Measurements from ENCODE around the gene PEX11G. TPM values are rescaled to one million over a fixed set of nuclear protein-coding genes. Genes with fewer than 3 reads are reported as not detected.

Gene PEX11G
- total and polyA plus RNA-seq, 2 donors (not counting 3 experiments of a cell fraction or from before 2014, with no cell fraction given): 1.3 to 1.9 TPM

GRCh38 chr19:7520131-7521051, 31.6 kb upstream of the PEX11G start:
- TF ChIP-seq CTCF (IDR thresholded peaks at IDR 0.05; ENCODE audit: extremely low read depth in 1 of 2, insufficient read depth in 1 of 2, low read depth in 1 of 2, low read length in 2 of 2) (no peak), MYC (IDR thresholded peaks at IDR 0.05; ENCODE audit: low read depth, low read length) (no peak), POLR2A (IDR thresholded peaks at IDR 0.05; ENCODE audit: low read depth, low read length) (no peak), GATA2 (IDR thresholded peaks at IDR 0.05; ENCODE audit: insufficient read depth, insufficient read length, low read depth, low read length) (no peak), MAX (IDR thresholded peaks at IDR 0.05; ENCODE audit: insufficient read depth, insufficient read length) (no peak), POLR2AphosphoS5 (IDR thresholded peaks at IDR 0.05; ENCODE audit: insufficient read depth, low read depth, low read length) (no peak), JUN (IDR thresholded peaks at IDR 0.05; ENCODE audit: borderline replicate concordance, insufficient read depth, insufficient read length, low read depth) (no peak), FOS (IDR thresholded peaks at IDR 0.05; ENCODE audit: borderline replicate concordance, insufficient read depth, low read length) (no peak), EZH2 (IDR thresholded peaks at IDR 0.05; ENCODE audit: borderline replicate concordance, low read depth, low read length, severe bottlenecking) (no peak)
- CTCF ChIA-PET: interaction anchor here (1.0 to 1.6 kb wide), 3 partner anchors 9 to 48 kb away, joined by 4 to 7 read pairs (median 4); no protein-coding TSS in a partner anchor
- intact Hi-C loops (cut with micrococcal nuclease) (loop anchor here (5.0 kb wide), 1 partner anchor 33 kb away; the partner anchor contains the start of gene PEX11G), dilution Hi-C loops (cut with MboI; ENCODE audit: extremely low pct_ligation_motif_present, low sequenced_read_pairs) (no loop called here)
- no peaks in the 10 kb centered on the region for H3K9me3 ChIP-seq (replicated peaks; ENCODE audit: control insufficient read depth, insufficient read depth, low read length)
- H3K4me2 ChIP-seq (ENCODE audit: insufficient read depth, low read length): no peak overlapping the region
- POLR2A ChIA-PET: interaction anchor here (0.6 kb wide), 1 partner anchor 28 kb away, joined by 4 read pairs; no protein-coding TSS in a partner anchor
- no peak overlapping the region for H3K4me3 ChIP-seq (replicated peaks in 1 of 3; ENCODE audit: insufficient read depth in 1 of 3, low read depth in 1 of 3, low read length in 3 of 3)
- H3K4me1 ChIP-seq (ENCODE audit: control insufficient read depth, extremely low read depth, insufficient read depth, low read length): peaks cover 28% of the 10 kb centered on the region
- no peaks in the 10 kb centered on the region for H3K9me1 ChIP-seq (replicated peaks; ENCODE audit: control insufficient read depth, extremely low read depth, insufficient read depth, low read length)
- no peaks in the 10 kb centered on the region for H3K27me3 ChIP-seq (ENCODE audit: control insufficient read depth in 2 of 2, insufficient read depth in 2 of 2, low read length in 2 of 2)
- H2AFZ ChIP-seq (ENCODE audit: low read depth, low read length): no peak overlapping the region
- no peak for FAIRE-seq
- DNase-seq (ENCODE audit: low read depth, low spot score): no peak
- peaks cover 0 to 12% of the 10 kb centered on the region in 2 experiments for H3K36me3 ChIP-seq (ENCODE audit: control insufficient read depth in 2 of 2, extremely low read depth in 1 of 2, insufficient read depth in 2 of 2, low read length in 2 of 2)
- H3K27ac ChIP-seq (ENCODE audit: insufficient read depth, low read depth, low read length): no peak overlapping the region
- peaks cover 12% of the 10 kb centered on the region for H3K79me2 ChIP-seq (ENCODE audit: control insufficient read depth, insufficient read depth, low read length)
- BruUV-seq (replicated peaks): no TSS peak
- no peak overlapping the region for H3K9ac ChIP-seq (replicated peaks; ENCODE audit: extremely low read depth, insufficient read depth, low read length)
- no peaks in the 10 kb centered on the region for H4K20me1 ChIP-seq (replicated peaks; ENCODE audit: control insufficient read depth, extremely low read depth, insufficient read depth, low read length)
